HepG2 (cell line): ENCODE results near the gene FBP2. TPM values are rescaled to one million over a fixed set of nuclear protein-coding genes. Genes with fewer than 3 reads are reported as not detected.
A peak's percentile ranks its signal among the peaks of the same experiment; 100 is the strongest.

ENCODE experiments used
- DR1 ChIP-seq: sonication (generic); formaldehyde crosslinking; IDR thresholded peaks from 2 replicates; pipeline ENCODE4 v1.8.0; 2021; ENCODE audit warnings: mild to moderate bottlenecking, missing genetic modification reagents, inconsistent platforms
- GATAD1 ChIP-seq: IDR thresholded peaks from 2 replicates; pipeline ENCODE4 v1.6.1; 2016; ENCODE audit warnings: missing genetic modification reagents, missing compliant biosample characterization
- GATAD2A ChIP-seq: IDR thresholded peaks from 2 replicates; pipeline ENCODE4 v1.6.1; 2016
- HDAC1 ChIP-seq: sonication (generic); formaldehyde crosslinking; IDR thresholded peaks from 2 replicates; pipeline ENCODE4 v1.5.1; 2020; ENCODE audit warnings: mild to moderate bottlenecking, missing genetic modification reagents
- HDAC2 ChIP-seq: sonication (generic); formaldehyde crosslinking; IDR thresholded peaks from 2 replicates; pipeline ENCODE4 v1.4.0; 2020; ENCODE audit warnings: missing genetic modification reagents
- HOXA3 ChIP-seq: sonication (generic); formaldehyde crosslinking; IDR thresholded peaks from 2 replicates; pipeline ENCODE4 v1.5.0; 2020; ENCODE audit warnings: missing genetic modification reagents
- KAT8 ChIP-seq: IDR thresholded peaks from 2 replicates; pipeline ENCODE4 v1.6.1; 2016; ENCODE audit warnings: missing genetic modification reagents, missing compliant biosample characterization
- NONO ChIP-seq, 2 experiments: fragments of 450-650 bp in 1 of 2; sonication (generic) in 1 of 2; formaldehyde crosslinking in 1 of 2; IDR thresholded peaks in 1 of 2; conservative IDR thresholded peaks in 1 of 2; 2 replicates each; pipeline versions ENCODE4 v1.6.1 to v1.8.0; 2017 to 2022; ENCODE audit warnings: mild to moderate bottlenecking in 1 of 2, missing genetic modification reagents in 1 of 2, moderate library complexity in 1 of 2
- REL ChIP-seq: sonication (generic); formaldehyde crosslinking; conservative IDR thresholded peaks from 2 replicates; pipeline ENCODE4 v1.8.0; 2022; ENCODE audit warnings: mild to moderate bottlenecking, missing genetic modification reagents, moderate library complexity
- RXRA ChIP-seq: sonication (generic); formaldehyde crosslinking; IDR thresholded peaks from 2 replicates; pipeline ENCODE4 v1.5.1; 2020; ENCODE audit warnings: missing genetic modification reagents
- SAP130 ChIP-seq: IDR thresholded peaks from 2 replicates; pipeline ENCODE4 v1.6.1; 2016; ENCODE audit warnings: low read depth
- SOX13 ChIP-seq, 3 experiments: fragments of 450-650 bp in 1 of 3; sonication (generic) in 1 of 3; formaldehyde crosslinking in 1 of 3; IDR thresholded peaks in 2 of 3; conservative IDR thresholded peaks in 1 of 3; 2 replicates each; pipeline versions ENCODE4 v1.5.0 to v1.6.1; 2016 to 2020; ENCODE audit warnings: antibody characterized with exemption in 1 of 3, mild to moderate bottlenecking in 1 of 3, missing compliant biosample characterization in 1 of 3, missing genetic modification reagents in 1 of 3, moderate library complexity in 1 of 3
- SOX5 ChIP-seq: IDR thresholded peaks from 2 replicates; pipeline ENCODE4 v1.6.1; 2016; ENCODE audit warnings: borderline replicate concordance
- TBX2 ChIP-seq: sonication (generic); formaldehyde crosslinking; IDR thresholded peaks from 2 replicates; pipeline ENCODE4 v1.5.0; 2020; ENCODE audit warnings: missing genetic modification reagents, mild to moderate bottlenecking, borderline replicate concordance
- TGIF2 ChIP-seq: IDR thresholded peaks from 2 replicates; pipeline ENCODE4 v1.6.1; 2016; ENCODE audit warnings: control low read depth, missing compliant biosample characterization
- ZNF331 ChIP-seq: sonication (generic); formaldehyde crosslinking; IDR thresholded peaks from 2 replicates; pipeline ENCODE4 v1.4.0; 2020; ENCODE audit warnings: missing genetic modification reagents
- ZNF451 ChIP-seq: sonication (generic); formaldehyde crosslinking; IDR thresholded peaks from 2 replicates; pipeline ENCODE4 v1.5.0; 2020; ENCODE audit warnings: mild to moderate bottlenecking, missing genetic modification reagents
- ZNF547 ChIP-seq: sonication (generic); formaldehyde crosslinking; IDR thresholded peaks from 2 replicates; pipeline ENCODE4 v1.5.1; 2020; ENCODE audit warnings: mild to moderate bottlenecking, missing genetic modification reagents
- ZNF556 ChIP-seq: sonication (generic); formaldehyde crosslinking; IDR thresholded peaks from 2 replicates; pipeline ENCODE4 v1.4.0; 2020; ENCODE audit warnings: mild to moderate bottlenecking, missing genetic modification reagents, borderline replicate concordance
- ZNF580 ChIP-seq: IDR thresholded peaks from 2 replicates; pipeline ENCODE4 v1.6.1; 2016; ENCODE audit warnings: low read depth, borderline replicate concordance
- ZNF605 ChIP-seq: sonication (generic); formaldehyde crosslinking; IDR thresholded peaks from 2 replicates; pipeline ENCODE4 v1.8.0; 2022; ENCODE audit warnings: mild to moderate bottlenecking, missing genetic modification reagents
- polyA plus RNA-seq, 8 experiments: library from polyadenylated mRNA; depleted of rRNA in 3 of 8; stranded (reverse) in 7 of 8; unstranded in 1 of 8; fragments of >200 nt; fragmentation: Illumina TruSeq in 4 of 8; extraction: Trizol in 4 of 8; gene quantifications; 2 replicates each; pipeline versions ENCODE4 v1.2.1 to v1.2.3, GENCODE V29; 2011 to 2016; ENCODE audit warnings: low read depth in 4 of 8, missing spikeins in 1 of 8, mixed read lengths in 1 of 8; ENCODE audit not compliant: insufficient read depth in 1 of 8
- total RNA-seq, 5 experiments: library from RNA; depleted of rRNA; stranded (reverse); fragments of >200 nt; fragmentation: Illumina TruSeq; extraction: Trizol; gene quantifications; 2 replicates each; pipeline ENCODE4 v1.2.3, GENCODE V29; 2016; ENCODE audit warnings: low read depth in 1 of 5
- TF ChIP-seq, protein P1 (sequence below): sonication (generic); formaldehyde crosslinking; IDR thresholded peaks from 2 replicates; pipeline ENCODE4 v1.5.0; 2020; ENCODE audit warnings: missing genetic modification reagents
- TF ChIP-seq, protein P2 (sequence below): sonication (generic); formaldehyde crosslinking; IDR thresholded peaks from 2 replicates; pipeline ENCODE4 v1.4.0; 2020; ENCODE audit warnings: missing genetic modification reagents

Gene FBP2
- total and polyA plus RNA-seq, 2 of the 13 experiments (the other 11 are each of a cell fraction or from before 2014, with no cell fraction given): not detected

- TF ChIP-seq NONO (IDR thresholded peaks at IDR 0.05): no peak
- peak; percentile 50; the same call in 1 of the 2 replicates for TF ChIP-seq NONO (CRISPR knock-in tag; conservative IDR thresholded peaks at IDR 0.05)
- TF ChIP-seq GATAD1 (CRISPR knock-in tag): peak; percentile 59
- TF ChIP-seq SOX5 (CRISPR knock-in tag): no peak
- peak; percentile 75; the same call in 1 of the 2 replicates for TF ChIP-seq ZNF605 (CRISPR knock-in tag)
- TF ChIP-seq REL (CRISPR knock-in tag): no peak
- TF ChIP-seq, protein P1, sequence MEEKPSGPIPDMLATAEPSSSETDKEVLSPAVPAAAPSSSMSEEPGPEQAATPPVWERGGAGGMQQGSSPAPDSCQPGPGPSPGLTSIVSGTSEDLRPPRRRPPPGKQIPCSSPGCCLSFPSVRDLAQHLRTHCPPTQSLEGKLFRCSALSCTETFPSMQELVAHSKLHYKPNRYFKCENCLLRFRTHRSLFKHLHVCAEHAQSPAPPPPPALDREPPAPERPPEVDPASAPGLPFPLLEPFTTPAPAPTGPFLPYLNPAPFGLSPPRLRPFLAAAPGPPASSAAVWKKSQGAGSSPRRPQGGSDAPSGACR (CRISPR knock-in tag): 0 out of 2 replicates have a peak, but pooled peaks have one; percentile 55
- 0 out of 2 replicates have a peak, but pooled peaks have one; percentile 6 for TF ChIP-seq ZNF556 (CRISPR knock-in tag)
- TF ChIP-seq HDAC1: 0 out of 2 replicates have a peak, but pooled peaks have one; percentile 34
- peak; percentile 47; the same call in 1 of the 2 replicates for TF ChIP-seq HOXA3 (CRISPR knock-in tag)
- TF ChIP-seq SOX13 (IDR thresholded peaks at IDR 0.05): no peak
- TF ChIP-seq SOX13 (CRISPR knock-in tag; conservative IDR thresholded peaks at IDR 0.05 in 1 of 2, IDR thresholded peaks at IDR 0.05 in 1 of 2): peak in 1 of 2 experiments; percentile 7; a peak in 1 of 4 replicates
- peak; percentile 36; the same call in 1 of the 2 replicates for TF ChIP-seq RXRA (CRISPR knock-in tag)
- TF ChIP-seq SAP130 (CRISPR knock-in tag): peak; percentile 71
- peak; percentile 33; the same call in 1 of the 2 replicates for TF ChIP-seq KAT8 (CRISPR knock-in tag)
- peak; percentile 91 for TF ChIP-seq ZNF331 (CRISPR knock-in tag)
- peak; percentile 53; the same call in 1 of the 2 replicates for TF ChIP-seq HDAC2
- peak; percentile 56 for TF ChIP-seq TBX2 (CRISPR knock-in tag)
- peak; percentile 47; the same call in 1 of the 2 replicates for TF ChIP-seq ZNF547 (CRISPR knock-in tag)
- TF ChIP-seq, protein P2, sequence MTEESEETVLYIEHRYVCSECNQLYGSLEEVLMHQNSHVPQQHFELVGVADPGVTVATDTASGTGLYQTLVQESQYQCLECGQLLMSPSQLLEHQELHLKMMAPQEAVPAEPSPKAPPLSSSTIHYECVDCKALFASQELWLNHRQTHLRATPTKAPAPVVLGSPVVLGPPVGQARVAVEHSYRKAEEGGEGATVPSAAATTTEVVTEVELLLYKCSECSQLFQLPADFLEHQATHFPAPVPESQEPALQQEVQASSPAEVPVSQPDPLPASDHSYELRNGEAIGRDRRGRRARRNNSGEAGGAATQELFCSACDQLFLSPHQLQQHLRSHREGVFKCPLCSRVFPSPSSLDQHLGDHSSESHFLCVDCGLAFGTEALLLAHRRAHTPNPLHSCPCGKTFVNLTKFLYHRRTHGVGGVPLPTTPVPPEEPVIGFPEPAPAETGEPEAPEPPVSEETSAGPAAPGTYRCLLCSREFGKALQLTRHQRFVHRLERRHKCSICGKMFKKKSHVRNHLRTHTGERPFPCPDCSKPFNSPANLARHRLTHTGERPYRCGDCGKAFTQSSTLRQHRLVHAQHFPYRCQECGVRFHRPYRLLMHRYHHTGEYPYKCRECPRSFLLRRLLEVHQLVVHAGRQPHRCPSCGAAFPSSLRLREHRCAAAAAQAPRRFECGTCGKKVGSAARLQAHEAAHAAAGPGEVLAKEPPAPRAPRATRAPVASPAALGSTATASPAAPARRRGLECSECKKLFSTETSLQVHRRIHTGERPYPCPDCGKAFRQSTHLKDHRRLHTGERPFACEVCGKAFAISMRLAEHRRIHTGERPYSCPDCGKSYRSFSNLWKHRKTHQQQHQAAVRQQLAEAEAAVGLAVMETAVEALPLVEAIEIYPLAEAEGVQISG: 0 out of 2 replicates have a peak, but pooled peaks have one; percentile 15
- TF ChIP-seq DR1: no peak
- no peak for TF ChIP-seq GATAD2A
- 0 out of 2 replicates have a peak, but pooled peaks have one; percentile 31 for TF ChIP-seq ZNF451 (CRISPR knock-in tag)
- 0 out of 2 replicates have a peak, but pooled peaks have one; percentile 33 for TF ChIP-seq ZNF580 (CRISPR knock-in tag)
- TF ChIP-seq TGIF2: no peak
Observed at GRCh38 chr9:94553029-94553938, 40.3 kb downstream of the FBP2 start (continued).
